Activated CD4-positive, alpha-beta T cell treated with anti-CD3 and anti-CD28 coated beads for 48 hours (primary cell): ENCODE data around the gene CD244.
"Not testable (repeated sequence)": the region's sequence is repeated elsewhere in the genome, so short reads cannot be mapped to it uniquely, and the experiment has no call there.

Experiments used
- DNase-seq: peaks from one replicate; pipeline ENCODE4 v3.0.0-alpha.2; 2020

The CD244 gene

GRCh38 chr1:160877221-160877620 lies 14.5 kb upstream of the CD244 start:
- no peak for DNase-seq

- DNase-seq: no peak
Observed at GRCh38 chr1:160876311-160876710, 13.6 kb upstream of the CD244 start.

GRCh38 chr1:160875591-160875990 lies 12.9 kb upstream of the CD244 start:
- DNase-seq: not testable (repeated sequence)

GRCh38 chr1:160874935-160875334 lies 12.2 kb upstream of the CD244 start:
- no peak for DNase-seq

GRCh38 chr1:160868141-160868540 lies 5.5 kb upstream of the CD244 start:
- no peak for DNase-seq

- not testable (repeated sequence) for DNase-seq
Observed at GRCh38 chr1:160867651-160868050, 5.0 kb upstream of the CD244 start.

GRCh38 chr1:160866695-160867260 lies 4.1 kb upstream of the CD244 start:
- no peak for DNase-seq

- DNase-seq: no peak
Observed at GRCh38 chr1:160866001-160866694, 3.5 kb upstream of the CD244 start.

- DNase-seq: no peak
Observed at GRCh38 chr1:160865337-160865736, 2.6 kb upstream of the CD244 start.

- DNase-seq: no peak
Observed at GRCh38 chr1:160864173-160864572, 1.5 kb upstream of the CD244 start.

GRCh38 chr1:160863774-160864131 lies 1.1 kb upstream of the CD244 start:
- DNase-seq: no peak

- no peak for DNase-seq
Observed at GRCh38 chr1:160863061-160863773, 530 bp upstream of the CD244 start.

- no peak for DNase-seq
Observed at GRCh38 chr1:160860840-160861505, 1.7 kb downstream of the CD244 start.

- no peak for DNase-seq
Observed at GRCh38 chr1:160859166-160859565, 3.5 kb downstream of the CD244 start.

- DNase-seq: no peak
Observed at GRCh38 chr1:160858507-160858906, 4.2 kb downstream of the CD244 start.

GRCh38 chr1:160858097-160858496 lies 4.6 kb downstream of the CD244 start:
- no peak for DNase-seq

- no peak for DNase-seq
Observed at GRCh38 chr1:160855181-160855981, 7.3 kb downstream of the CD244 start.

- DNase-seq: no peak
Observed at GRCh38 chr1:160853754-160854153, 8.9 kb downstream of the CD244 start.

GRCh38 chr1:160853014-160853413 lies 9.7 kb downstream of the CD244 start:
- DNase-seq: no peak

GRCh38 chr1:160850993-160851392 lies 11.7 kb downstream of the CD244 start:
- no peak for DNase-seq

- DNase-seq: no peak
Observed at GRCh38 chr1:160850541-160850940, 12.1 kb downstream of the CD244 start.

GRCh38 chr1:160846281-160846680 lies 16.4 kb downstream of the CD244 start:
- no peak for DNase-seq
